Right lobe of liver (tissue), 6 donors: ENCODE measurements around the gene TIPRL. TPM values are rescaled to one million over a fixed set of nuclear protein-coding genes. Genes with fewer than 3 reads are reported as not detected.

ENCODE experiments used
- ATAC-seq, 4 donors: fragments of 200-7000 bp; cut with Tn5 transposase; one replicate each; pipeline ENCODE4 v1.9.1; 2020; ENCODE audit warnings: mild to moderate bottlenecking in 4 of 4, moderate library complexity in 4 of 4
- DNase-seq, 3 donors: peaks; one replicate each; pipeline ENCODE4 v3.0.0-alpha.2; 2020
- H3K27ac ChIP-seq, 3 donors: fragments of 200-600 bp; one replicate each; pipeline ENCODE4 v1.8.0; 2022
- H3K27me3 ChIP-seq, 2 donors: fragments of 200-600 bp; one replicate each; pipeline ENCODE4 v1.8.0; 2022
- H3K36me3 ChIP-seq, 4 donors: fragments of 200-600 bp; sonication (generic) in 1 of 4; one replicate each; pipeline versions ENCODE4 v1.5.1 to v1.8.0; 2017 to 2022; ENCODE audit warnings: control low read depth in 1 of 4
- H3K4me1 ChIP-seq, 4 donors: fragments of 200-600 bp; sonication (generic) in 1 of 4; one replicate each; pipeline versions ENCODE4 v1.5.1 to v1.8.0; 2017 to 2022; ENCODE audit warnings: control low read depth in 1 of 4
- H3K4me3 ChIP-seq, 3 donors: fragments of 200-600 bp; one replicate each; pipeline ENCODE4 v1.8.0; 2022
- H3K9me3 ChIP-seq, 4 donors: fragments of 200-600 bp; sonication (generic) in 1 of 4; one replicate each; pipeline versions ENCODE4 v1.5.1 to v1.8.0; 2017 to 2022; ENCODE audit warnings: control low read depth in 1 of 4
- CTCF ChIP-seq, 4 donors: fragments of 200-600 bp in 3 of 4; fragments of 450-650 bp in 1 of 4; IDR thresholded peaks; one replicate each; pipeline versions ENCODE4 v1.5.1 to v1.8.0; 2016 to 2022; ENCODE audit warnings: antibody characterized with exemption in 4 of 4, mild to moderate bottlenecking in 2 of 4
- POLR2A ChIP-seq: fragments of 450-650 bp; IDR thresholded peaks from one replicate; pipeline ENCODE4 v1.6.1; 2017; ENCODE audit warnings: antibody characterized with exemption, mild to moderate bottlenecking
- WGBS: methylation state at CpG from one replicate; pipeline ENCODE4 v1.1.6; 2018; ENCODE audit warnings: low coverage, low lambda C conversion rate; ENCODE audit not compliant: insufficient coverage; ENCODE audit errors: missing lambda C conversion rate; 5-methylcytosine and 5-hydroxymethylcytosine counted together
- intact Hi-C, 2 donors: fragments of 100-400 bp; cut with DNase I; formaldehyde crosslinking; loops; one replicate each; pipeline versions ENCODE4 v1.11.2 to v1.14.1; 2022
- total RNA-seq, 6 experiments: library from RNA; depleted of rRNA in 2 of 6; stranded (reverse); fragments of >200 nt in 2 of 6; fragmentation: NEBNext Ultra II Directional in 3 of 6; extraction: Animal tissue kit (Norgen Biotek cat#: 25700) in 3 of 6; gene quantifications; one replicate each; pipeline versions ENCODE4 v1.1.0 to v1.2.4, GENCODE V29; 2016 to 2023
- donor health status: DM: no; HTN: yes; CAD: no.
- donor health status: DM: no; HTN: no; CAD: no.
- donor health status: DM: no; HTN: no; CAD: no.
- donor health status: DM: no; HTN: yes; CAD: no.
- donor health status: DM: no; HTN: yes; CAD: no.

Gene TIPRL
- total RNA-seq, 6 experiments from 2014 or later, result 12.1 to 24.1 (median 15.7) TPM

- Histone ChIP-seq H3K4me3 (peak overlapping the region; percentile 51 to 60 (median 55)), H3K27ac (no peak overlapping the region), H3K36me3 (no peaks in the 10 kb centered on the region), H3K4me1 (peaks cover 0 to 7% (median 3%) of the 10 kb centered on the region in 4 donors), H3K9me3 (no peaks in the 10 kb centered on the region), H3K27me3 (peaks cover 0 to 14% of the 10 kb centered on the region in 2 donors)
- no peak for DNase-seq
- no peak for ATAC-seq
- whole genome bisulfite sequencing, result 32% methylated on average over 6 of the region's 6 CpGs
- intact Hi-C loops, result no loop called here
- no peak for TF ChIP-seq CTCF (IDR thresholded peaks at IDR 0.05)
- TF ChIP-seq POLR2A, result no peak
These were observed 41.3 kb upstream of the TIPRL start for GRCh38 chr1:168137515-168137821.

GRCh38 chr1:168138134-168138533, 40.6 kb upstream of the TIPRL start:
- no peaks in the 10 kb centered on the region for H3K36me3 ChIP-seq
- H3K27ac ChIP-seq, result no peak overlapping the region
- peaks cover 0 to 14% of the 10 kb centered on the region in 2 donors for H3K27me3 ChIP-seq
- no peaks in the 10 kb centered on the region for H3K9me3 ChIP-seq
- intact Hi-C loops, result no loop called here
- TF ChIP-seq POLR2A (no peak), CTCF (IDR thresholded peaks at IDR 0.05) (no peak)
- ATAC-seq (no peak), DNase-seq (no peak)
- 96% methylated on average over 5 of the region's 5 CpGs for WGBS
- peaks cover 0 to 7% (median 3%) of the 10 kb centered on the region in 4 donors for H3K4me1 ChIP-seq
- H3K4me3 ChIP-seq, result no peak overlapping the region

GRCh38 chr1:168139070-168139469, 39.7 kb upstream of the TIPRL start:
- Histone ChIP-seq H3K27ac (no peak overlapping the region), H3K4me1 (peaks cover 0 to 7% (median 3%) of the 10 kb centered on the region in 4 donors), H3K27me3 (peaks cover 0 to 10% of the 10 kb centered on the region in 2 donors), H3K36me3 (no peaks in the 10 kb centered on the region), H3K9me3 (no peaks in the 10 kb centered on the region), H3K4me3 (no peak overlapping the region)
- intact Hi-C loops, result no loop called here
- TF ChIP-seq CTCF (IDR thresholded peaks at IDR 0.05) (no peak), POLR2A (no peak)
- ATAC-seq (no peak), DNase-seq (no peak)

GRCh38 chr1:168141871-168142385, 36.8 kb upstream of the TIPRL start:
- Histone ChIP-seq H3K36me3 (no peaks in the 10 kb centered on the region), H3K4me3 (no peak overlapping the region), H3K9me3 (no peaks in the 10 kb centered on the region), H3K4me1 (no peaks in the 10 kb centered on the region), H3K27ac (no peak overlapping the region), H3K27me3 (no peaks in the 10 kb centered on the region)
- TF ChIP-seq CTCF (IDR thresholded peaks at IDR 0.05) (no peak), POLR2A (no peak)
- DNase-seq (no peak), ATAC-seq (no peak)
- intact Hi-C loops, result no loop called here
- 84% methylated on average over 2 of the region's 3 CpGs for WGBS
